ENCODE data around the gene TM7SF3. TPM values are rescaled to one million over a fixed set of nuclear protein-coding genes. Genes with fewer than 3 reads are reported as not detected.
"Not testable (repeated sequence)": the region's sequence is repeated elsewhere in the genome, so short reads cannot be mapped to it uniquely, and the experiment has no call there.

Gene TM7SF3
- total RNA-seq, 3 donors from 2014 or later = 40.2 to 60.0 (median 56.1) TPM

GRCh38 chr12:27057543-27057942 lies 43.4 kb upstream of the TM7SF3 start:
- no peak overlapping the region for H3K4me3 ChIP-seq
- TF ChIP-seq CTCF (IDR thresholded peaks at IDR 0.05) (no peak), POLR2AphosphoS5 (IDR thresholded peaks at IDR 0.05) (no peak), POLR2A (IDR thresholded peaks at IDR 0.05) (no peak)
- no peaks in the 10 kb centered on the region for H3K27me3 ChIP-seq
- no peaks in the 10 kb centered on the region for H3K9me3 ChIP-seq
- no peak for DNase-seq (ENCODE audit: low spot score in 2 of 2)
- no peak overlapping the region for H3K27ac ChIP-seq
- no peaks in the 10 kb centered on the region for H3K4me1 ChIP-seq
- H3K36me3 ChIP-seq = no peaks in the 10 kb centered on the region
- intact Hi-C loops (cut with DNase I; ENCODE audit: low total_unique reads) = no loop called here

GRCh38 chr12:27055966-27056365 lies 41.8 kb upstream of the TM7SF3 start:
- no peak for TF ChIP-seq POLR2AphosphoS5 (IDR thresholded peaks at IDR 0.05)
- TF ChIP-seq CTCF (IDR thresholded peaks at IDR 0.05) = no peak
- TF ChIP-seq POLR2A (IDR thresholded peaks at IDR 0.05) = no peak
- Histone ChIP-seq H3K27me3 (no peaks in the 10 kb centered on the region), H3K27ac (no peak overlapping the region), H3K4me1 (no peaks in the 10 kb centered on the region), H3K4me3 (no peak overlapping the region), H3K9me3 (no peaks in the 10 kb centered on the region), H3K36me3 (no peaks in the 10 kb centered on the region)
- intact Hi-C loops (cut with DNase I; ENCODE audit: low total_unique reads) = no loop called here
- DNase-seq (ENCODE audit: low spot score in 2 of 2) = no peak

DNA sequence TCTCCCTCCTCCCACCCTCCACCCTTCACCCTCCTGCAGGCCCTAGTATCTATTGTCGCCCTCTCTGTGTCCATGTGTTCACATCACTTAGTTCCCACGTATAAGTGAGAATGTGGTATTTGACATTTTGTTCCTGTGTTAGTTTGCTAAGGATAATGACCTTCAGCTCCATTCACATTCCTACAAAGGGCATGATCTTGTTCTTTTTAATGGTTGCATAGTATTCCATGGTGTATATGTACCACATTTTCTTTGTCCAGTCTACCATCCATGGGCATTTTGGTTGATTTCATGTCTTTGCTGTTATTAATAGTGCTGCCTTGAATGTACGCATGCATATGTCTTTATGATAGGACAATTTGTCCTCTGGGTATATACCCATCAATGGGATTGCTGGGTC lies 38.6 kb upstream of the TM7SF3 start:
- Histone ChIP-seq H3K36me3 (no peaks in the 10 kb centered on the region), H3K27me3 (no peaks in the 10 kb centered on the region), H3K4me1 (no peaks in the 10 kb centered on the region), H3K27ac (no peak overlapping the region), H3K4me3 (no peak overlapping the region), H3K9me3 (no peaks in the 10 kb centered on the region)
- no peak for TF ChIP-seq CTCF (IDR thresholded peaks at IDR 0.05)
- no peak for TF ChIP-seq POLR2AphosphoS5 (IDR thresholded peaks at IDR 0.05)
- no peak for TF ChIP-seq POLR2A (IDR thresholded peaks at IDR 0.05)
- no peak for DNase-seq (ENCODE audit: low spot score in 2 of 2)
- intact Hi-C loops (cut with DNase I; ENCODE audit: low total_unique reads) = no loop called here

GRCh38 chr12:27052176-27052575 lies 38.0 kb upstream of the TM7SF3 start:
- no peak for TF ChIP-seq POLR2AphosphoS5 (IDR thresholded peaks at IDR 0.05)
- no peak for TF ChIP-seq CTCF (IDR thresholded peaks at IDR 0.05)
- TF ChIP-seq POLR2A (IDR thresholded peaks at IDR 0.05) = no peak
- Histone ChIP-seq H3K9me3 (no peaks in the 10 kb centered on the region), H3K4me3 (no peak overlapping the region), H3K27me3 (no peaks in the 10 kb centered on the region), H3K27ac (no peak overlapping the region), H3K36me3 (no peaks in the 10 kb centered on the region), H3K4me1 (no peaks in the 10 kb centered on the region)
- no peak for DNase-seq (ENCODE audit: low spot score in 2 of 2)
- intact Hi-C loops (cut with DNase I; ENCODE audit: low total_unique reads) = no loop called here

GRCh38 chr12:27048822-27049752 lies 34.9 kb upstream of the TM7SF3 start:
- H3K4me3 ChIP-seq = no peak overlapping the region
- no peak for TF ChIP-seq POLR2A (IDR thresholded peaks at IDR 0.05)
- no peaks in the 10 kb centered on the region for H3K4me1 ChIP-seq
- H3K36me3 ChIP-seq = no peaks in the 10 kb centered on the region
- no peak for DNase-seq (ENCODE audit: low spot score in 2 of 2)
- H3K27ac ChIP-seq = no peak overlapping the region
- H3K27me3 ChIP-seq = no peaks in the 10 kb centered on the region
- H3K9me3 ChIP-seq = no peaks in the 10 kb centered on the region
- intact Hi-C loops (cut with DNase I; ENCODE audit: low total_unique reads) = no loop called here

GRCh38 chr12:27042018-27042417 lies 27.8 kb upstream of the TM7SF3 start:
- H3K27me3 ChIP-seq; H3K36me3 ChIP-seq; H3K4me1 ChIP-seq; H3K27ac ChIP-seq; H3K9me3 ChIP-seq; intact Hi-C loops (cut with DNase I; ENCODE audit: low total_unique reads); DNase-seq (ENCODE audit: low spot score in 2 of 2); H3K4me3 ChIP-seq: not testable (repeated sequence)

DNA sequence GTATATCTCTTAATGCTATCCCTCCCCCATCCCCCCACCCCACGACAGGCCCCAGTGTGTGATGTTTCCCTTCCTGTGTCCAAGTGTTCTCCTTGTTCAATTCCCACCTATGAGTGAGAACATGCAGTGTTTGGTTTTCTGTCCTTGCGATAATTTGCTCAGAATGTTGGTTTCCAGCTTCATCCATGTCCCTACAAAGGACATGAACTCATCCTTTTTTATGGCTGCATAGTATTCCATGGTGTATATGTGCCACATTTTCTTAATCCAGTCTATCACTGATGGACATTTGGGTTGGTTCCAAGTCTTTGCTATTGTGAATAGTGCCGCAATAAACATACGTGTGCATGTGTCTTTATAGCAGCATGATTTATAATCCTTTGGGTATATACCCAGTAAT lies 26.5 kb upstream of the TM7SF3 start:
- H3K9me3 ChIP-seq; H3K27ac ChIP-seq; H3K36me3 ChIP-seq; intact Hi-C loops (cut with DNase I; ENCODE audit: low total_unique reads); H3K4me3 ChIP-seq; H3K4me1 ChIP-seq; DNase-seq (ENCODE audit: low spot score in 2 of 2); H3K27me3 ChIP-seq: not testable (repeated sequence)

All from breast epithelium (tissue), 4 donors.